ENCODE results near the gene CLEC4F. TPM values are rescaled to one million over a fixed set of nuclear protein-coding genes. Genes with fewer than 3 reads are reported as not detected.

The CLEC4F gene
- total RNA-seq, 1 donor from 2014 or later, result 0.13 TPM

DNA sequence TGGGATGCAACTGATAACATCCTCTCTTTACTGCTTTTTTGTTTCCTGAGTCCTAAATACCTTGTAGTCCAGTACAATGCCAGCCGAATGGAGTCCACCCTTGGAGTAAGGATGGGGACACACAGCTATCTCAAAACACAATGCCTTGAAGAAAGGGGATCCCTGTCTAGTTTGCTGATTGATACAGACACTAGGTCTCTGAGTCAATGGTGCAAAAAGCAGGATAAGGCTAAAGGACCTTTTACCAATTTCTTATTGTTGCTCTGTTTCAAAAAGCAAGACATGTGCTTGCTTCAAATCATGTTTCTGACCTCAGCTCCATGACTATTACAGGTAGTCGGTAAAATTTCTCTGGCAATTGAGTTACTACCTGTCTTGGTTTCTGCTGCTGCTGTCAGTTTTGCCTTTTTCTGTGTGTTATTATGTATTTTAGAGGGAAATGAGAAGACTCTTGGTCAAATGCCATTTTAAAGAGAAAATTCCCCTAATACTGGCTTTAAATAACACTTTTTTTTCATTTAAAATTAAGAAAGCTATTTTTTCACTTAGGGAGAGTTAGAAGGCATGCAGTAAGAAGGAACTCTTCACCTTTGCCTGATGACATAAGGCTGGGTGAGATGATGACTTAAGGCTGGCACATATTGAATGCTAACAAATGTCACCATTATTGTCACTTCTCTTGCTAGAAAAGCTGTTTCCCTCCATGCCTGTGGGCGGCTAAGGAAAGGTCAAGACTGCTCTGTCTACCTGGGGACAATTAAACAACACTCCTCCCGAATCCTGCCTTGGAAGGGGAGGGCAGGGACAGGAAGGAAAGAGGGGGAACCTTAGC is 25.0 kb downstream of the CLEC4F start:
- DNase-seq (ENCODE audit: low spot score), result no peak
- intact Hi-C loops (cut with DNase I), result no loop called here

- DNase-seq (ENCODE audit: low spot score), result no peak
- intact Hi-C loops (cut with DNase I), result loop anchor here (5.0 kb wide), 1 partner anchor 154 kb away; no protein-coding TSS in a partner anchor
Observed at GRCh38 chr2:70793450-70793849, 26.9 kb downstream of the CLEC4F start.

DNA sequence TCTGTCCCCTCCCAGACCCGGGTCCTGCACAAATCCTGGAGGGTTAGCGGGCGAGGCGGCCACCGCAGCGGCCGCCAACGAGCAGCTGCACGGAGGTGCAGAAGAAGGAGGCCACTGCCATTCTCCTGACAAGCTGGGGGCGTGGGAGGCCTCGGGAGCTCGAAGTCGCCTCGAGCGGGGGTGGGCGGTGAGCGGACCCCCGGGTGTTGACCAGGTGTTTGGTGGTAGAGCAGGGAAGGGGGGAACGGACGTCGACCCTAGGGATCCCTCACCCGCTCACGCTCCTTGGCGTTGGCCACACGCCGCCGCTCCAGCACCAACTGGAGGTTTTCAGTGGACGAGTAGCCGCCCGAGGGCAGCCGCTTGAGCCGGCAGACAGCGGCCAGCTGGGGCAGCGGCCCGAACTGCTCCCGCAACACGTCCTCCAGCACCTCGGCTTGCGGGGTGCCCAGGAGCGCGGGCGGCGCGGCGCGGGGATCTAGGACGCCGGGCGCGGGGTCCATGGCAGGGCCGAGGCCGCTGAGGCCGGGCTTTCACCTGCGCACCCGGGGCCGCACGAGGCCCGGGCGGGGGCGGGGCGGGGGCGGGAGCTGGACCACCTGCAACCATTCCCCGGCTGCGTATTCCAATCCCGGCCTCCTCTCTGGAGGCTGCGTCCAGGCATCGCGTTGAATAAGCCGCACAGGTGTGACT is 30.1 kb downstream of the CLEC4F start, which contains the start of gene FIGLA:
TSS of gene FIGLA (minus strand) at position 508 of the 693 bp plus-strand sequence. CDS start at position 503, 5 bp downstream.
- intact Hi-C loops (cut with DNase I), result loop anchor here (5.0 kb wide), 1 partner anchor 157 kb away; no protein-coding TSS in a partner anchor
- no peak for DNase-seq (ENCODE audit: low spot score)

GRCh38 chr2:70789304-70790135 is 30.9 kb downstream of the CLEC4F start:
- intact Hi-C loops (cut with DNase I), result loop anchor here (5.0 to 10.0 kb wide), 3 partner anchors 132 to 158 kb away; no protein-coding TSS in a partner anchor

GRCh38 chr2:70785137-70785911 is 35.1 kb downstream of the CLEC4F start:
- DNase-seq (ENCODE audit: low spot score), result no peak
- intact Hi-C loops (cut with DNase I), result loop anchor here (5.0 to 10.0 kb wide), 2 partner anchors 128 to 139 kb away; no protein-coding TSS in a partner anchor

More at GRCh38 chr2:70789304-70790135, 30.9 kb downstream of the CLEC4F start:
- no peak for DNase-seq (ENCODE audit: low spot score)

- intact Hi-C loops (cut with DNase I), result loop anchor here (10.0 kb wide), 1 partner anchor 140 kb away; no protein-coding TSS in a partner anchor
- no peak for DNase-seq (ENCODE audit: low spot score)
Observed at GRCh38 chr2:70784320-70784719, 36.1 kb downstream of the CLEC4F start.

DNA sequence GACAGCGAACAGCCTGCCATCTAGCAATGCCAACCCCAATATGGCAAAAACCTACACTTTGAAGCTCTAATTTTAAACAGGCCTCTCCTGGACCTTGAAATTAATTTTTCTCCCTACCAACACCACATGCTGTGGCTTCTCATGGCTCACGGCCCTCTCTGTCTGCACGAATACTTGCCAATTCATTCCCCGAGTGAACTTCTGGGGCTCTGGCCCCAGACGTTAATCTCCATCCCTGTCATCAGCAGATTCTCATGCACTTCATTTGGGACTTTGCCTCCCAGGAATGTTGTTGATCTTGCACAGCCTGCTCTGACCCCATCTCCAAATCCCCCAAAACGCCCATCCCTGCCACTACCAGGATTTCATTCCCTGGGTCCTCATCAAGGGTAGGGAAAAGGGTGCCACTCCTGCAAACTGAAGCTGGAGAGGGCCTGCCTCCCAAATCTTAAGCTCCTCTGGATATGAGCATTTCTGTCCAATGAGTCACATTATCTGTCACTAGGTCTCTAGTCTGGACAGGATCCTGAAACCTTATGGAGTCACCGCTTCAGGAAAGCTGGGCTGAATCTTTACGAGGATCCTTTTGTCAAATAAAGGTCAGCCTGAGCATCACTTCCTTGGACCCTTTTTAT is 40.4 kb downstream of the CLEC4F start:
- no peak for DNase-seq (ENCODE audit: low spot score)
- intact Hi-C loops (cut with DNase I), result loop anchor here (10.0 kb wide), 1 partner anchor 145 kb away; no protein-coding TSS in a partner anchor

- DNase-seq (ENCODE audit: low spot score), result no peak
- intact Hi-C loops (cut with DNase I), result no loop called here
Observed at GRCh38 chr2:70779491-70779890, 40.9 kb downstream of the CLEC4F start.

DNA sequence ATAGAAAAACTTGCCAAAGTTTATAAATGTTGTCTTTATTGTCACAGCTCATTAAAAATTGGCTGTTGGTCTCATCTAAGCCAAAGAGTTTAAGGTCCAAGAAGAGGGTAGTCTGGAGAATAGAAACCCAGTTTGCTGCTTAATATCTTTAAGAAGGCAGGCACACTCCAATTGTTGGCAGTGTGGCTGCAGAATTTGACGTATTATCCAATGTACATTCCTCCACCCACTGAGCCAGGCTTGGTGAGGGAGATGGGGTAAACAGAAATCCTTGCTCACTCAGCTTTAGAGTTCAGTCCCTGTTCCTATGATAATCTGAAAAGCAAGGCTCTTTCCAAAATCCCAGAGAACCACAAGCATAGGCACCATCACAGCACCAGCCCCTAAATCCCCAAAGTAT is 41.7 kb downstream of the CLEC4F start:
- no peak for DNase-seq (ENCODE audit: low spot score)
- intact Hi-C loops (cut with DNase I), result no loop called here

GRCh38 chr2:70777450-70777849 is 42.9 kb downstream of the CLEC4F start:
- intact Hi-C loops (cut with DNase I), result no loop called here
- no peak for DNase-seq (ENCODE audit: low spot score)

- intact Hi-C loops (cut with DNase I), result no loop called here
- no peak for DNase-seq (ENCODE audit: low spot score)
Observed at GRCh38 chr2:70776266-70776665, 44.1 kb downstream of the CLEC4F start.

DNA sequence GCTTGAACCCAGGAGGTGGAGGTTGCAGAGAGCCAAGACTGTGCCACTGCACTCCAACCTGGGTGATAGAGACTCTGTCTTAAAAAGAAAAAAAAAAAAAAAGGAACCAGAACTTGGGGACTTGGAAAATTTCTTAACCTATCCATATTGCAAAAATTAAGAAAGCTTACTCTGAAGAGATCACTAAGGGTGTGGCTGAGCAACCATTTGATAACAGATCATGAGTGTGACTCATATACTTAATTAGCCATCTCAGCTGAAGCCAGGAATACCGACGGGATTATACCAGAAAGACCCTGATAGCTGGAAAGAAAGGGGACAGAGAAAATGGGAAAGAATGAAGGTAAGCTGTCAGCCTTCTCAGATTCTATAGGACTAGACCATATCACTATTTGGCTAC is 45.3 kb downstream of the CLEC4F start:
- intact Hi-C loops (cut with DNase I), result no loop called here
- no peak for DNase-seq (ENCODE audit: low spot score)

DNA sequence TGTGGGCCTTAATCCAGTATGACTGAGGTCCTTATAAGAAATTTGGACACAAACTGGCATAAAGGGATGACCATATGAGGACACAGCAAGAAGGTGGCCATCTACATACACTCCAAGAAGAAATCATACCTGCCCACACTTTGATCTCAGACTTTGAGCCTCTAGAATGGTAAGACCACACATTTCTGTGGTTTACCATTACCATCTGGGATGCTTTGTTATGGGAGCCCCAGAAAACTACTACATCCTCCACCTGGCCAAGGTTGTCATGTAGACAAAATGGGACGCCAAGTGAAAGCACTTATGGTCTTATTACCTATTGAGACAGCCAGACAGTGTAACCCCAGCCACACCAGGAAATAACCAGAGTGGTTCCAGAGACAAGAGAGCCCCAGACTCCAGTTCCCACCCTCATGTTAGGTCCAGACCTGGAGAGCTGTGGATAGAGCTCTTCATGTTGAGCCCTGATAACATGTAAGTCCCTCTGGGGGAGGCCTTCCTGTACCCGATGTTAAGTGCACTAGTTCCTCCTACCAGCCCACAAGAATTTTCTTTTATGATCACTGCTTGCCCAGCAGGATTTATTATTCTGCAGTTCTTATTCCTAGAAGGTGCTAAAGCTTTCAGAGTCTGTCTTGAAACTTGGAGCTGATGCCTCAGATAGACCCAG is 47.8 kb downstream of the CLEC4F start:
- intact Hi-C loops (cut with DNase I), result no loop called here
- DNase-seq (ENCODE audit: low spot score), result no peak

DNA sequence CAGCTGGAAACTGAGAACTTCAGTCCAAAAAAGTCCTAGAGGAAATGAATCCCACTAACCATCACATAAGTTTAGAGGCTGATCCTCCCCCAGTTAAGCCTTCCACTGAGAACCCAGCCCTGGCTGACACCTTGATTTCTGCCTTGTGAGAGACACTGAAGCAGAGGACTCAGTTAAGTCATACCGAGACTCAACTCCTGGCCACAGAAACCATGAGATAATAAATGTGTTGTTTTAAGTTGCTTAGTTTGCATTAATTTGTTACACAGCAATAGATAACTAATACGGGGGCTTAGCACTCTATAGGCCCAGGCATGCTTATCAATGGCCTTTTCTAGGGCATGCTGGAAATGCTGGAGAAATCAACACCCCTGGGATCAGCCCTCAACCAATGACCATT is 49.0 kb downstream of the CLEC4F start:
- DNase-seq (ENCODE audit: low spot score), result no peak
- intact Hi-C loops (cut with DNase I), result no loop called here

DNA sequence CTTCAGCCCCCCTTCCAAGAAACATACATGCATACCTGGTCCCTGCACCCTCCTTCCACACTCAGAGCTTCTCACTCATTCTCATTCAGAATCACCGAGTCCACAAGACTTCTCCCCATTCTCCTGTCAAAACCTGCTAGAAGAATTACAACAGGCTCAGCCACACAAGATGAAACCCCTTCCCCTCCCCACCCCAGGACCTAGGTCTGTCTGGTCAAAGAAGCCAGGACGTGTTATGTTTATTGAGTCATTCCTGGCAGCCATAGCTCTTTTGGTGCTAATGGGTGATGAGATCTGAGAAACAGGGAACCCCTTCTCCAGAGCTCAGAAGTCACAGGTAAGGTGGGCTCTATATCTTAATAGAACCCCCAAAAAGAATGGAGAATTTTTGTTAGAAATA is 50.9 kb downstream of the CLEC4F start:
- DNase-seq (ENCODE audit: low spot score), result no peak
- intact Hi-C loops (cut with DNase I), result no loop called here

GRCh38 chr2:70768590-70769085 is 51.8 kb downstream of the CLEC4F start:
- DNase-seq (ENCODE audit: low spot score), result no peak
- intact Hi-C loops (cut with DNase I), result no loop called here

DNA sequence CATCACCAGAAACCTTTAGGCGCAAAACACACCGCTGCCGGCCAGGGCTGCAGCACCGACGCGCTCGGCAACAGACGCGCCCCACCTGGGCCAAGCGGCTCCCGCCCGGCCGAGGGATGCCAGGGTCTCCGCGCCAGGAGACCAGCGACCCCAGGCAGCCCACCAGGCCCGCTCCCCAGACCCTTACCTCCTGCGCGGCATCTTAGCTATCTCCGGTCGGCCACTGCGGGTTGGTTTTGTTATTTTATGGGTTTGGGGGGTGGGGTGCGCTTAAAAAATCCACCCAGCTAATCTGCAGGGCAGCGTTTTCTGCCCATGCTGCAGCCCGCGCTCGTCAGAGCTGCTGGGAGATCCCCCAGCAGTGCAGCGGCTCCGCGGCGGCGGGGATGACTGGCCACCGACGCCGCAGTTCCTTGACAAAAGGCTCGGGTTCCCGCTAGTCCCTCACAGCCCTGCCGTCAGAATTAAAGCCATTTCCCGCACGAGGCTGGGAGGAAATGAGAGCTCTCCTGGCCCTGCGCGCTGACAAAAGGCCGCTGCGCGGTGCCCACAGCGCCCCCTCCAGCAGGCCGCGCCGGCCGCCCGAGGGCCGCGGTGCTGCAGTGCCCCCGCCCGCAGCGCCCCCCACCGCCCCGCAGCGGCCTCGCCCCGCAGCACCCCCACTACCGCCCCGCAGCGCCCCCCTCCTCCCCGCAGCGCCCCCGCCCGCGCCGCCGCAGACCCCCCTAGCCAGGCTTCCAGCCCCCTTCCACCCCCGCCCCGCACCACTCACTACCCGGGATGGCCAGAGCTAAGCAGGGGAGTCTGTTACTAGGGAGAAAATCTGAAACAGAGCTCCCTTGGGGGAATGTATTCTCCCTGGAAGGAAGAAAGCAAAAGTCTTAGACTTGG is 52.5 kb downstream of the CLEC4F start, which contains the start of gene ADD2:
TSS of gene ADD2 (minus strand) at position 502 of the 891 bp plus-strand sequence. CDS start 61,792 bp downstream, outside the sequence.
- intact Hi-C loops (cut with DNase I), result no loop called here
- no peak for DNase-seq (ENCODE audit: low spot score)
